ENCODE measurements around the gene GBX1.

GBX1 gene

GRCh38 chr7:151114151-151115090 is 53.1 kb downstream of the GBX1 start:
- DNase-seq (ENCODE audit: low spot score), result no peak

- DNase-seq (ENCODE audit: low spot score), result no peak
Measured at GRCh38 chr7:151113344-151114150, 53.9 kb downstream of the GBX1 start.

DNA sequence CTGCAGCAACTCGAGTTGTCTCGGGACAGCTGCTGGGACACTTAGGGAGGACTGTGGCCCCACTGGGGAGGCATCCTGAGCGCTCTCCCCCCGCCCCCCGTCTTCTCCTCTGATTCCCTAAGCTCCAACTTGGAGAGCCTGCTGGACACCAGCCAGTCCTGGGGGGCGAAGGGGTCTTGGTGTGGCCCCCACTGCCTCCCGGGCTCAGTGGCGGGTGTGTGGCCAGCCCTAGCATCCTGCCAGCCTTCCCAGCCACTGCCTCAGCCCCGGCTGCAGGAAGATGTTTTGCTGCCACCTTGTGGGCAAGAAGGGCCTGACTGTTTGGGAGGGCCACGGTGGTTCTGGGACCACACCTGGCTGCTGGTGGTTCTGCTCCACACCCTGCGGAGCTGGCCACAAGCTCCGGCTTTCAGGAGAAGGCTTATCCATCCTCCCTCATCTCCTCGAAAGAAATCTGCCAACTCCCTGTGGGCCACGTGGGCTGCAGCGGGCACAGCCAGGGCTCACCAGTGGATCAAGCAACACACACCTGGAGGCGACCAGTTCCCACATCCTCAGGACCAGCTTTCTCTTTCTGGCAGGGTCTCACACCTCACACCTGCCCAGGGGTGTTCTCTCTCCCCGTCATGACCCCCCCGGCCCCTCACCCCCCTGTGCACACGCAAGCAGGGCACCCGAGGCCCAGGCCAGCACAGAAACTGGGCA is 56.4 kb downstream of the GBX1 start:
- DNase-seq (ENCODE audit: low spot score), result peak; percentile 99

DNA sequence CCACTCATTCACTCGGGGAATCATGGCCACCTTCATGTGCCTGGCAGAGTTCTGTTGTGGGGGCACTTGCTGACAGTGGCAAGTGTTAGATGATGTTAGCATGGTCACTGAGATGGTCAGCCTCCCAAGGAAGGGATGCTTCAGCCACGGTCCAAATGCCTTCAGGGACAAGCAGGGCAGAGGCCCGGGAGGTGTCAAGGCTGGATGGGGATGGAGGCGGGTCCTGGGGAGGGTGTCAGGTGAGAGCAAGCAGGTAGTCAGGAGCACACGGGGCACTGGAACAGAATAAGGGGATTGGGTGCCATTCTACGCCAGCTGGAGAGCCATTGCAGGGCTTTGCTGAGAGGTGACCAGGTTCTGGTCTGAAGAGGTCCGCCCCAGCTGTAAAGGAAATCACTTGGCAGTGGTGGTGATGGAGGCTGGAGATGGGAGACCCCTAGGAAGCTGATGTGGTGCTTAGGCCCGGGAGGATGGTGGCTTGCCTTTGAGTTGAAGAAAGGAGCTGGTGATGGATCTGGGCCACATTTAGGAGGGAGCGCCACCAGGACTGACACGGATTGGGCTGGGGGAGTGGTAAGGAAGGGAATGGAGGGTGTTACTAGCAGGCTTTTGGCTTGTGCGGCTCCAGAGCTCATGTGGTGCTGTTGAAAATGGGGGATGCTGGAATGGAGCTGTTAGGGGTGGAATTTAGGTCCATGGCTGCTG is 57.1 kb downstream of the GBX1 start:
- no peak for DNase-seq (ENCODE audit: low spot score)

DNA sequence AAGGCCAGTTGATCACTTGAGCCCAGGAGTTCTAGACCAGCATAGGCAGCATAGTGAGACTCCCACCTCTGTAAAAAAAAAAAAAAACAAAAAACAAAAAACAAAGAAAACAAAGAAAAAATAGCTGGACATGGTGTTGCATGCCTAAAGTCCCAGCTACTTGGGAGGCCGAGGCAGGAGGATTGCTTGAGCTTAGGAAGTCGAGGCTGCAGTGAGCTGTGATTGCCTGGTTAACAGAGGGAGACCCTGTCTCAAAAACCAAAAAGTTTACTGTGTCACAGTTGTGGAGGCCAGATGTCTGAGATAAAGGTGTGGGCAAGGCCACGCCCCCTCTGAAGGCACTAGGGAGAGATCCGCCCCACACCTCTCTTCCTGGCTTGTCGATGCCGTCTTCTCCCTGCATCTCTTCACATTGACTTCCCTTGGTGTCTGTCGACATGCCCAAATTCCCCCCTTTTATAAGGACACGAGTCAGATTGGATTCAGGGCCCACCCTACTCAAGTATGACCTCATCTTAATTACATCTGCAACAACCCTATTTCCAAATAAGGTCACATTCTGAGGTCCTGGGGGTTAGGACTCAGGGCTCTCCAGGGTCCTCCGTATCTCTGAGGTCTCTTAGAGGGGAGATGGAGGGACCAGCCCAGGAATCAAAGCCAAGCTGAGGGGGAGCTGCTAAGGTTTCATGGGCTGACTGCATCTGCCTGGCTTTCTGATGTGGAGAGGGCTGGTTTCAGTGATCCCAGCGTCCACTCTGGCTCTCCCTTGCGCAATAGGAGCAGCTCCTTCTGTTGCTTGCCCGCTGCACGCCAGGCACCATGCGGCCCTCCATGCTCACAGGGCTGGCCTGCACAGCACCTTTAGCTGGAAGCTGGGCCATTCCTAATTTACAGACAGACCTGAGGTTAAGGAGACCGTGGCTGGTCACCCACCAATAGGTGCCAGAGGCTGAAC is 58.1 kb downstream of the GBX1 start:
- DNase-seq (ENCODE audit: low spot score), result no peak

DNA sequence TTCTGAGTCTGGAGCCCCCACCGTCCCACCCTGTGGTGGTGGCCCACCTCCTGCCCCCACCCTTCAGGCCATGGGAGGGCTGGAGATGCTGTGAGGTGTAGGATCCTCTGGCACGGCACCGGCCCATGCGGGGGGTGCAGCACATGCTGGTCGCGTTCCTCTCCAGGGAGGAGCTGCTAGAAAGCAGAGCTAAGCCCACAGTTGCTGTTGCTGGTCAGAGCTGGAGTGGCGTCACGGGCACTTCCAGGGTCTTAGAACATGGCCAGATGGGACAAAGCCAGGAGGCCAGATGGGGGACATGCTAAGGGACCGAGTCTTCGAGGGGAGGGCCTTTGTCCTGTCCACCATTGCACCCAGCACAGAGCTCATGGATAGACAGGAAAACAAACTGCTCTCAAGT is 59.6 kb downstream of the GBX1 start:
- DNase-seq (ENCODE audit: low spot score), result no peak

- DNase-seq (ENCODE audit: low spot score), result no peak
Measured at GRCh38 chr7:151104411-151105235, 62.9 kb downstream of the GBX1 start.

DNA sequence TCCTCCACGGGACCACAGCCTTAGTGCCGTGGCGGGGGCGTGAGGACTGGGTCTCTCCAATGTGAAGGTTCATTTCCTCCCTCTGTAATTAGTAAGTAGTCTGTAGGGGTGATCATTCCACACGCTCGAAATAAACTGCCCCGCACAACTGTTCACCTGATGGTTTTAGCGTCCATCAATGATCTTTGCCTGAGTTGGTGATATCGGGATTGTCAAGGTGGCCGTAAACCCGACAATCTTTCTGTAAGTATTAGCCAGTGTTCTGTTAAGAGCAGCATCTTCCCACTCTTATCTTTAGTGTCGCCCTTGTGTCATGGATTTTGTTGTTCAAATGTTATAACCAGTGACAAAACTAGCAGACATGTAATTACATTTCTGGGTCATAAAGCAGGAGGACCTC is 63.5 kb downstream of the GBX1 start:
- no peak for DNase-seq (ENCODE audit: low spot score)

DNA sequence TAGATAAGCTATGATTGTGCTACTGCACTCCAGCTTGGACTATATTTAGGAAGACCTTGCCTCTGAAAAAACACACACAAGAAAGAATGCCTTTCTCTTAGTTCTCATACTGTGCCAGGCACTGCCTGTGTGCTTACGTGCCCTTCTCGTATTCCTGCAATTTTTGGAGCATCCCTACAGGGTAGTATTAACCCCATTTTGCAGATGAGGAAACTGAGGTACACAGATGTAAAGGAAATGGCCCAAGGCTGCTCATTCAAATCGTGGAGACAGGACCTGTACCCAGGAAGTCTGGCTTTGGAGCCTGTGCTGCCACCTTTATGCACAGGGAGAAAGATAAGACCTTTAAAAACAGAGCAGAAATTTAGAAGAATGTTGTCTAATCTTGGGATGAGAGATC is 64.5 kb downstream of the GBX1 start:
- DNase-seq (ENCODE audit: low spot score), result no peak

- DNase-seq (ENCODE audit: low spot score), result no peak
Measured at GRCh38 chr7:151101621-151102396, 65.7 kb downstream of the GBX1 start.

DNA sequence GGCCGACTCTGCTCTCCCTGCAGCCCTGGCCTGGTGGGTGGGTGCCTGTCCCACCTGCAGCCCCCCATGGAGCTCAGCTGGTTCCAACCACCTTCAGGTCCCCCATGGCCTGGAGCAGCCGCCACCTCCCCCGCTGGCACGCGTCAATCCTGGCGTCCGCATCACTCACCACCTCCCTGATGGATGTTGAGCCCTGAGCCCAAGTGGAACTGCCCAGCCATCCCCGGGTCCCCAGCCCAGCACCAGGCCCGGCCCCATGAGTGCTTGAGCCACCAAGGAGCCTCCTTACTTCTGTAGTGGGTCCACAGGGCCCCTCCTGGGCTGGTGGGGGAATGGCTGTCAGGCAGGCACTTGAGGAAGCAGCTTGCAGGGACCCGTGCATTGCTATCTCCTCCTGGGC is 66.6 kb downstream of the GBX1 start:
- DNase-seq (ENCODE audit: low spot score), result no peak

DNA sequence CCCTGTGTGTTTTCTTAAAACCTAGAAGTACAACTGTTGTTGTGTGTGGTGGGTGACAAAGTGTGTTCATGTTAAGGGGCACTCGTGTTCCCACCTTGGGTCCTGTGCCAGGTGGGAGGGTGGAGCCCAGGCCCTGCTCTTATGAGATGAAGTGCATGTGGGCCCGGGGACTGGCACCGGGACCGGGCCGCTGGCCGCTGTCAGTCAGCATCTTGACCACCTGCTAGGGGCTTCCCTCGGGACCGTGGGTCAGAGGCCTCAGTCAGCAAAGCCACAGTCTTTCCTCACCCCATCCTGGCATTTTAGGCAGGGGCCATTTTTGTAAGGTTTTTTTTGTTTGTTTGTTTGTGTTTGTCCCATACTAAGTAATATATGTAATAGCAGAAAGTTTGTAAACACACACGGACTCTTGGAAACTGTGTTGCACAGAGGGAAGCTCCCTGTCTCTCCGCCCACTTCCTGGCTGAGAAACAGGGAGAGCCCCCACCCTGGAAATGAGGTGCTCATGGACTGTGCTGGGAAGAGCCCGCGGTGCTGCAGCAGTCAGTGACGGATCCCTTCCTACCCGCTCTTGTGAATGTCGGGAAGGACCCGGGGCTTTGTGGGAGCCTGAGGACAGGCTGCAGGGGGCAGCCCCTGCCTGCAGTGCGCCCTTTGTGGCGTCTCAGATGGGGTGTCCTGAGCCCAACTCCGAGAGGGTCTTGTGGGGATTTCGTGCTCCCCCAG is 67.8 kb downstream of the GBX1 start:
- no peak for DNase-seq (ENCODE audit: low spot score)

Data from HuH-7.5 (cell line).